DND-41 (cell line): ENCODE measurements around the gene ACADS.

Experiments used
- ATAC-seq: fragments of 200-7000 bp; cut with Tn5 transposase; 3 replicates; pipeline ENCODE4 v1.9.1; 2021; ENCODE audit warnings: low read depth; ENCODE audit not compliant: insufficient read depth
- DNase-seq: peaks from one replicate; pipeline ENCODE4 v3.0.0-alpha.2; 2020
- H2AFZ ChIP-seq: 2 replicates; pipeline ENCODE4 v1.6.0; 2012; ENCODE audit warnings: low read depth, low read length
- H3K27ac ChIP-seq: 2 replicates; pipeline ENCODE4 v1.5.1; 2012; ENCODE audit warnings: low read length, inconsistent platforms
- H3K27me3 ChIP-seq: fragments of 200-600 bp; sonication (generic); 2 replicates; pipeline ENCODE4 v1.6.0; 2012; ENCODE audit warnings: low read length, mild to moderate bottlenecking, inconsistent platforms; ENCODE audit not compliant: insufficient read depth, poor library complexity
- H3K36me3 ChIP-seq: 2 replicates; pipeline ENCODE4 v1.5.1; 2012; ENCODE audit warnings: low read length, inconsistent platforms; ENCODE audit not compliant: insufficient read depth
- H3K4me1 ChIP-seq: 2 replicates; pipeline ENCODE4 v1.5.1; 2012; ENCODE audit warnings: mild to moderate bottlenecking, low read length; ENCODE audit not compliant: insufficient read depth
- H3K4me2 ChIP-seq: 2 replicates; pipeline ENCODE4 v1.6.0; 2012; ENCODE audit warnings: mild to moderate bottlenecking, moderate library complexity, low read length, inconsistent platforms; ENCODE audit not compliant: insufficient read depth
- H3K4me3 ChIP-seq, 2 experiments: fragments of 200-600 bp in 1 of 2; shearing (Covaris generic) in 1 of 2; 2 replicates each; pipeline ENCODE4 v1.5.1; 2012 to 2016; ENCODE audit warnings: inconsistent platforms in 2 of 2, low read length in 2 of 2, mild to moderate bottlenecking in 2 of 2, low read depth in 1 of 2, moderate library complexity in 1 of 2
- H3K79me2 ChIP-seq: 2 replicates; pipeline ENCODE4 v1.6.0; 2012; ENCODE audit warnings: low read length, inconsistent platforms; ENCODE audit not compliant: insufficient read depth
- H3K9ac ChIP-seq: 2 replicates; pipeline ENCODE4 v1.6.0; 2012; ENCODE audit warnings: low read depth, mild to moderate bottlenecking, inconsistent platforms, low read length, moderate library complexity
- H3K9me3 ChIP-seq: 2 replicates; pipeline ENCODE4 v1.5.1; 2012; ENCODE audit warnings: low read length, moderate library complexity, mild to moderate bottlenecking, inconsistent platforms; ENCODE audit not compliant: insufficient read depth, severe bottlenecking
- H4K20me1 ChIP-seq: 2 replicates; pipeline ENCODE4 v1.6.0; 2012; ENCODE audit warnings: low read length; ENCODE audit not compliant: insufficient read depth
- EZH2 ChIP-seq: IDR thresholded peaks from 3 replicates; pipeline ENCODE4 v1.6.1; 2012; ENCODE audit warnings: borderline replicate concordance, low read depth, mild to moderate bottlenecking, moderate library complexity, low read length, inconsistent platforms; ENCODE audit not compliant: severe bottlenecking
- TF ChIP-seq, protein P1 (sequence below): IDR thresholded peaks from 2 replicates; pipeline ENCODE4 v1.5.1; 2012; ENCODE audit warnings: borderline replicate concordance, low read length, moderate library complexity, mild to moderate bottlenecking; ENCODE audit not compliant: poor library complexity, severe bottlenecking; ENCODE audit errors: extremely low read depth

Gene ACADS

DNA sequence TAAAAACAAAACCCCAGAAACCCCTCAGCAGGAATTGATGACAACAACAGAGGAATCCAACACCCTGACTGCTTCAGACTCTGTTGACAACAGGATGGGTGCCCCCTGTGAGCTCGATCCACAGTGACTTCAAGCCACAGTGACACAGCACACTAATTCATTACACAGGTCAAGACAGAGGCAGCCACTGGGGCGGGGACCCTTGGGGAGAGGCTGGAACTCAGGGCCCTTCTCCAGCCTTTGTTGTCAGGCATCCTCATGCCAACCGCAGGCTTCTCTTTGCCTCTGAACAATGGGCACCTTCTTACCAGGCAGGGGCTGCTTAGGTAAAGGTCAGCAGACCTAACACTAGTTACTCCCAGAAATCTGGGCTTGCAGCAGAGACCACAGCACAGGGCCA is 37.6 kb downstream of the ACADS start:
- peaks cover 79% of the 10 kb centered on the region for H3K36me3 ChIP-seq
- H3K79me2 ChIP-seq = no peaks in the 10 kb centered on the region
- H3K9ac ChIP-seq = no peak overlapping the region
- no peak for DNase-seq
- H3K27ac ChIP-seq = no peak overlapping the region
- H3K27me3 ChIP-seq = no peaks in the 10 kb centered on the region
- no peak overlapping the region for H3K4me3 ChIP-seq
- no peak overlapping the region for H2AFZ ChIP-seq
- H4K20me1 ChIP-seq = no peaks in the 10 kb centered on the region
- H3K9me3 ChIP-seq = no peaks in the 10 kb centered on the region
- no peaks in the 10 kb centered on the region for H3K4me1 ChIP-seq
- TF ChIP-seq, protein P1, sequence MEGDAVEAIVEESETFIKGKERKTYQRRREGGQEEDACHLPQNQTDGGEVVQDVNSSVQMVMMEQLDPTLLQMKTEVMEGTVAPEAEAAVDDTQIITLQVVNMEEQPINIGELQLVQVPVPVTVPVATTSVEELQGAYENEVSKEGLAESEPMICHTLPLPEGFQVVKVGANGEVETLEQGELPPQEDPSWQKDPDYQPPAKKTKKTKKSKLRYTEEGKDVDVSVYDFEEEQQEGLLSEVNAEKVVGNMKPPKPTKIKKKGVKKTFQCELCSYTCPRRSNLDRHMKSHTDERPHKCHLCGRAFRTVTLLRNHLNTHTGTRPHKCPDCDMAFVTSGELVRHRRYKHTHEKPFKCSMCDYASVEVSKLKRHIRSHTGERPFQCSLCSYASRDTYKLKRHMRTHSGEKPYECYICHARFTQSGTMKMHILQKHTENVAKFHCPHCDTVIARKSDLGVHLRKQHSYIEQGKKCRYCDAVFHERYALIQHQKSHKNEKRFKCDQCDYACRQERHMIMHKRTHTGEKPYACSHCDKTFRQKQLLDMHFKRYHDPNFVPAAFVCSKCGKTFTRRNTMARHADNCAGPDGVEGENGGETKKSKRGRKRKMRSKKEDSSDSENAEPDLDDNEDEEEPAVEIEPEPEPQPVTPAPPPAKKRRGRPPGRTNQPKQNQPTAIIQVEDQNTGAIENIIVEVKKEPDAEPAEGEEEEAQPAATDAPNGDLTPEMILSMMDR = no peak
- no peak overlapping the region for H3K4me2 ChIP-seq
- ATAC-seq = no peak

DNA sequence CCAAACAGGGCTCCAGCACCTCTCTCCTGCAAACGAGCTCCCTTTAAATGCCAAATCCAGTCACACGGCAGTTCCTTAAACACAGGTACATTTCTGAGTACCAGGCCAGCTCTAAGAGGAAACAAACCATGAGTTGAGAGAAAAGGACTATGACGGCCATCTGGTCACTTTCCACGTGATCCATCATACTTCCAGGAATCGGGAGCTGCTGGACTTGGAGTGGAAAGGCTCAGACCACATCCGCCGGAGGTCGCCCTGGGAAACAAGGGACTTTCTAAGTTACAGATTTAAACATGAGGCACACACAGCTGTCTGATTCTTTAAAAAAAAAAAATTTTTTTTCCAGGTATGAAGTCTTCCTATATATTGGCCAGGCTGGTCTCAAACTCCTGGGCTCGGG is 39.2 kb downstream of the ACADS start:
- DNase-seq (no peak), ATAC-seq (no peak)
- no peaks in the 10 kb centered on the region for H4K20me1 ChIP-seq
- H3K36me3 ChIP-seq = peaks cover 84% of the 10 kb centered on the region
- no peaks in the 10 kb centered on the region for H3K27me3 ChIP-seq
- H3K27ac ChIP-seq = no peak overlapping the region
- no peak overlapping the region for H3K4me3 ChIP-seq
- no peaks in the 10 kb centered on the region for H3K9me3 ChIP-seq
- no peaks in the 10 kb centered on the region for H3K79me2 ChIP-seq
- H3K9ac ChIP-seq = no peak overlapping the region
- no peak overlapping the region for H2AFZ ChIP-seq
- H3K4me1 ChIP-seq = no peaks in the 10 kb centered on the region
- TF ChIP-seq, protein P1 = no peak
- no peak for TF ChIP-seq EZH2
- H3K4me2 ChIP-seq = no peak overlapping the region

DNA sequence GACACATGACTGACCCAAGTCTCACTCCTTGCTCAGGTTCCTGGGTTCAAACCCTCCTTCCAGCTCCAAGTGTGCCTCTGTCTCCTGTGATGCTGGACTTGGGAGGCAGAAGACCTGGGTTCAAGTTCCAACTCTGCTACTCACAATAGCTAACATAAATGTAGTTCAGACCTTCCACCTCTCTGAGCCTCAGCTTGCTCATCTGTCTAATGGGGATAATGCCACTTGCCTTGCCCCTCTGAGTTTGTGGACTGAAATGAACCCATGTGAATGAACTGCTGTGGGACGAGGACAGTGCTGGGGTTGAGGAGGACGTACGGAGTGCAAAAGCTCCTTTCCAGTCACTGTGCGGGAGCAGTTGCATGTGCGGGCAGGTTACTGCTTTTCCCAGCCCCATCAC is 40.9 kb downstream of the ACADS start:
- ATAC-seq (no peak), DNase-seq (no peak)
- TF ChIP-seq EZH2 = no peak
- TF ChIP-seq, protein P1 = no peak
- Histone ChIP-seq H3K27ac (no peak overlapping the region), H3K9me3 (no peaks in the 10 kb centered on the region), H3K4me2 (no peak overlapping the region), H4K20me1 (no peaks in the 10 kb centered on the region), H3K36me3 (peaks cover 80% of the 10 kb centered on the region), H3K4me1 (no peaks in the 10 kb centered on the region), H3K79me2 (no peaks in the 10 kb centered on the region), H3K27me3 (no peaks in the 10 kb centered on the region), H3K4me3 (no peak overlapping the region), H2AFZ (no peak overlapping the region), H3K9ac (no peak overlapping the region)
